Transverse colon (tissue), 3 donors: ENCODE measurements around the gene CDH18.

ENCODE experiments used
- POLR2A ChIP-seq: fragments of 450-650 bp; IDR thresholded peaks from one replicate; pipeline ENCODE4 v1.6.1; 2016; ENCODE audit warnings: antibody characterized with exemption, mild to moderate bottlenecking, moderate library complexity
- TF ChIP-seq, protein P1 (sequence below), 5 experiments: fragments of 200-600 bp in 3 of 5; fragments of 450-650 bp in 2 of 5; sonication (generic) in 3 of 5; IDR thresholded peaks; 1 replicate in 2 of 5; 2 replicates in 3 of 5; pipeline ENCODE4 v1.5.1; 2016 to 2017; ENCODE audit warnings: antibody characterized with exemption in 5 of 5, inconsistent platforms in 3 of 5, mild to moderate bottlenecking in 2 of 5, moderate library complexity in 1 of 5

DNA sequence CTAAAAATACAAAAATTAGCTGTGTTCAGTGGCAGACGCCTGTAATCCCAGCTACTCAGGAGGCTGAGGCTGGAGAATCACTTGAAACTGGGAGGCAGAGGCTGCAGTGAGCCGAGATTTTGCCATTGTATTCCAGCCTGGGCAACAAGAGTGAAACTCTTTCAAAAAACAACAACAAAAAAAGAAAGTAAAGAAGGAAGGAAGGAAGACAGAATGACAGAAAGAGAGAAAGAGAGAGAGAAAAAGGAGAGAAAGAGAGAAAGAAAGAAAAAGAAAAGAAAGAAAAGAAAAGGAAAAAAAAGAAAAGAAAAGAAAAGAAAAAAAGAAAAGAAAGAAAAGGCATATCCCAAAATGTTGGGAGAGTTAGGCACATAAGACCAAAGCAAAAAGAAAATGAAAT lies 278.6 kb downstream of the CDH18 start:
- no peak for TF ChIP-seq POLR2A
- TF ChIP-seq, protein P1, sequence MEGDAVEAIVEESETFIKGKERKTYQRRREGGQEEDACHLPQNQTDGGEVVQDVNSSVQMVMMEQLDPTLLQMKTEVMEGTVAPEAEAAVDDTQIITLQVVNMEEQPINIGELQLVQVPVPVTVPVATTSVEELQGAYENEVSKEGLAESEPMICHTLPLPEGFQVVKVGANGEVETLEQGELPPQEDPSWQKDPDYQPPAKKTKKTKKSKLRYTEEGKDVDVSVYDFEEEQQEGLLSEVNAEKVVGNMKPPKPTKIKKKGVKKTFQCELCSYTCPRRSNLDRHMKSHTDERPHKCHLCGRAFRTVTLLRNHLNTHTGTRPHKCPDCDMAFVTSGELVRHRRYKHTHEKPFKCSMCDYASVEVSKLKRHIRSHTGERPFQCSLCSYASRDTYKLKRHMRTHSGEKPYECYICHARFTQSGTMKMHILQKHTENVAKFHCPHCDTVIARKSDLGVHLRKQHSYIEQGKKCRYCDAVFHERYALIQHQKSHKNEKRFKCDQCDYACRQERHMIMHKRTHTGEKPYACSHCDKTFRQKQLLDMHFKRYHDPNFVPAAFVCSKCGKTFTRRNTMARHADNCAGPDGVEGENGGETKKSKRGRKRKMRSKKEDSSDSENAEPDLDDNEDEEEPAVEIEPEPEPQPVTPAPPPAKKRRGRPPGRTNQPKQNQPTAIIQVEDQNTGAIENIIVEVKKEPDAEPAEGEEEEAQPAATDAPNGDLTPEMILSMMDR (IDR thresholded peaks at IDR 0.05): no peak
